GM18951 (cell line): Measurements from ENCODE around the gene WHRN.

ENCODE experiments used
- POLR2A ChIP-seq: IDR thresholded peaks from 4 replicates; pipeline ENCODE4 v1.6.1; 2011; ENCODE audit warnings: mild to moderate bottlenecking; ENCODE audit not compliant: insufficient read length, insufficient read depth; ENCODE audit errors: extremely low read depth
- in situ Hi-C: fragments of 300-500 bp; cut with MboI; formaldehyde crosslinking; loops from one replicate; pipeline ENCODE4 v1.12.0; 2022; ENCODE audit warnings: low sequenced_read_pairs, mixed read lengths, inconsistent platforms; ENCODE audit not compliant: unreplicated experiment

The WHRN gene

GRCh38 chr9:114451707-114452031 lies 53.6 kb downstream of the WHRN start:
- TF ChIP-seq POLR2A = no peak
- in situ Hi-C loops = no loop called here

GRCh38 chr9:114450833-114451706 lies 54.2 kb downstream of the WHRN start:
- in situ Hi-C loops = no loop called here
- TF ChIP-seq POLR2A = no peak

GRCh38 chr9:114450181-114450580 lies 55.1 kb downstream of the WHRN start:
- in situ Hi-C loops = no loop called here
- no peak for TF ChIP-seq POLR2A

GRCh38 chr9:114449236-114449635 lies 56.0 kb downstream of the WHRN start:
- in situ Hi-C loops = no loop called here

GRCh38 chr9:114448706-114449105 lies 56.6 kb downstream of the WHRN start:
- TF ChIP-seq POLR2A = no peak
- in situ Hi-C loops = no loop called here

More at GRCh38 chr9:114449236-114449635, 56.0 kb downstream of the WHRN start:
- TF ChIP-seq POLR2A = no peak

- TF ChIP-seq POLR2A = no peak
- in situ Hi-C loops = no loop called here
These were observed 58.4 kb downstream of the WHRN start for GRCh38 chr9:114446672-114447450.

- TF ChIP-seq POLR2A = no peak
- in situ Hi-C loops = no loop called here
These were observed 59.2 kb downstream of the WHRN start for GRCh38 chr9:114446036-114446435.

GRCh38 chr9:114445616-114446015 lies 59.7 kb downstream of the WHRN start:
- no peak for TF ChIP-seq POLR2A
- in situ Hi-C loops = no loop called here

GRCh38 chr9:114442022-114442421 lies 63.3 kb downstream of the WHRN start:
- no peak for TF ChIP-seq POLR2A
- in situ Hi-C loops = no loop called here

- TF ChIP-seq POLR2A = no peak
- in situ Hi-C loops = no loop called here
These were observed 67.8 kb downstream of the WHRN start for GRCh38 chr9:114437401-114437893.

GRCh38 chr9:114434878-114435311 lies 70.4 kb downstream of the WHRN start:
- in situ Hi-C loops = no loop called here
- TF ChIP-seq POLR2A = no peak

- in situ Hi-C loops = no loop called here
- TF ChIP-seq POLR2A = no peak
These were observed 71.5 kb downstream of the WHRN start for GRCh38 chr9:114433720-114434255.

- no peak for TF ChIP-seq POLR2A
These were observed 72.2 kb downstream of the WHRN start for GRCh38 chr9:114433086-114433485.

More at GRCh38 chr9:114433086-114433485, 72.2 kb downstream of the WHRN start:
- in situ Hi-C loops = no loop called here
